HG03095 (cell line): Measurements from ENCODE around the gene TASP1.
"Not testable (repeated sequence)": the region's sequence is repeated elsewhere in the genome, so short reads cannot be mapped to it uniquely, and the experiment has no call there.

Experiments used
- ATAC-seq: cut with Tn5 transposase; IDR thresholded peaks from one replicate; pipeline ENCODE4 v1.9.1; 2021; ENCODE audit warnings: moderate library complexity; ENCODE audit not compliant: unreplicated experiment

Gene TASP1

DNA sequence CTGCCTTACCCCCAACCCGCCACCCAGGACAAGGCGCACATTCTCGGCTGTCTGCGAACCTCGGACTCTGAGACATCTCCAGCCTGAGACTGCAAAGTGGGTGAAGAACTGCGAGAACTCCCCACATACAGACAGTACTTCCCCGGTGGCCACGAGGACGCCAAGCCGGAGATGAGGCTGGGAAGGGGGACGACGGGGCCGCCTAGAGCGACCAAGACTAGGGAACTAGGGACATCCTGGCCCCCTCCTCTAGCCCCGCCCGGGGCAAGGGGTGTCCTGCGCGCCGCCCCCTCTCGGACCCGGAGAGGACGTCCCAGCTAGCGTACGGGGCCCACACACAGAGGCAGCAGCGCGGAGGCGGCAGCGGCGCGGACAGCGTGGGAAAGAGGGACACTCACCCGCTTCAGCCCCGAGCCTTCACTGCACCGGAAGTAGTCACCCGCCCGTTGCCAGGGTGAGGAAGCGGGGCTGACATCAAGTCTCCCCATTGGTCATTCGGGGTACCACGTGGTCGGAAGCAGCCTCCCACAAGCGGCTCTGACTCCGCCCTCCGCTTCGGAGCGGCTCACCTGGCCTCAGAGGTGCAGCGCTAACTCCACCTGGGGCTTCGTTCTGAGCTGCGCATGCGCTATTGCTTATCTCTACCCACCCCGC lies at the start of gene TASP1:
Gene TASP1 (minus strand): TSS at position 437 of the 654 bp plus-strand sequence. CDS start 8,854 bp downstream, outside the sequence.
- ATAC-seq: peak; percentile 100

- no peak for ATAC-seq
Observed at GRCh38 chr20:13687815-13688214, 49.1 kb upstream of the TASP1 start.

DNA sequence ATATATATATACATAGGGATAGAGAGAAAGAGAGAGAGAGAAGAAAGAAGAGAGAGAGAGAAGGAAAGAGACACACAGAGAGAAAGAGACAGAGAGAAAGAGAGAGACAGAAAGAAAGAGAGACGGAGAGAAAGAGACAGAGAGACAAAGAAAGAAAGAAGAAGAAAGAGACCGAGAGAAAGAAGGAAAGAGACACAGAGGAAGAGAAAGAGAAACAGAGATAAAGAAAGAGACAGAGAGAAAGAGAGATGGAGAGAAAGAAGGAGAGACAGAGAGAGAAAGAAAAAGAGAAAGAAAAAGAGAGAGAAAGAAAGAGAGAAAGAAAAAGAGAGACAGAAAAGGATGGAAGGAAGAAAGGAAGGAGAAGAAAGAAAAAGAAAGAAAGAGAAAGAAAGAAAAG lies 46.9 kb upstream of the TASP1 start:
- no peak for ATAC-seq

GRCh38 chr20:13684566-13685222 lies 46.0 kb upstream of the TASP1 start:
- ATAC-seq: peak; percentile 58

DNA sequence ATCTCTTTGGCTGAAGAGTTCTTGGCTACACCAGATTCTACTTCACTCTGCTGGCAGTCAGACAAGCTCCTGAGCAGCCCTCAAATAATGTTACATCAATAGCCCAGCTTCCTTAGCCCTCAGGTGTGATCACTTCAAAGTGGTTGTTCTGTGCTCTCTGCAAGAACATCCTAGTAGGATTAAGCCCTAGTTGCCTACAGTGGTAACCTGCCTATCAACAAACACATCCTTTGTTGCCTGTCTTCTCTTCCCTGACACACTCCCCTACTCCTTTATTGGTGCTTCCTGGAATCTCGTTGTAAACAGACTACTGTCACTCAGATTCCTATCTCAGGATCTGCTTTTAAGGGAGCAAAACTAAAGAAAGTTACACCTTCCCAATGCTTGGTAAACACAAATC lies 45.1 kb upstream of the TASP1 start:
- no peak for ATAC-seq

DNA sequence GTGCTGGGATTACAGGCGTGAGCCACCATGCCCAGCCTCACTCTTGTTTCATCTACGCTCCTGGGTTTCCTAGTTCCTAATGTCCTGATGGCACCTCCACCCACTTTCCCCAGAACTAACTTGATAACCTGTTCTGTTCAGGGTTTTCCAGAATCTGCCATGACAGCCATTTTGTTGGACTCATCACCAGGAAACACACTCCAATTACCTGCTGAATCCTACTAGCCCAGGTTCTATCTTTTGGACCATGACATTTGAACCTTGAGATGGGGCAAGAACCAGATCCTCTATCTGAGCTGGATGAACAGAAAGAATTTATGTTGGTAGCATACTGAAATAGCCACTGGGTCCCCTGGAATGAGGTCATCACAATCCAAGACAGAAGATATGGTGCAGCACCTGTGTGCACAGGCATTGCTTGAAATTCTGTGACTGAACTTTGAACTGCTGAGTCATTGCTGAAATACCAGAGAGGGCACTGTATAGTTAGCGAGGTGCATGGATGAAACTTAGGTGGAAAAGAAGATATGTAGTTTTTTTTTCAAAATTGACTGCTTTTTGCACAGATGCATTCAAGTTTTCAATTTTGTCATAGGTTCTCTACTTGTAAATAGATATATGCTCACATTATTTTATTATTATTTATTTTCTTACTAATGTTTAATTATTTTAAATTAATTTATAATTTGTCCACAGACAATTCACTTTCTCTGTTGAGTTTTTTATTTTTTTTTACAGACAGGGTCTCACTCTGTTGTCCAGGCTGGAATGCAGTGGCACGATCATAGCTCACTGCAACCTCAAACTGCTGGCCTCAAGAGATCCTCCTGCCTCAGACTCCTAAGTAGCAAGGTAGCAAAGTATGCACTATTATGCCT lies 42.8 kb upstream of the TASP1 start:
- ATAC-seq: peak; percentile 68

DNA sequence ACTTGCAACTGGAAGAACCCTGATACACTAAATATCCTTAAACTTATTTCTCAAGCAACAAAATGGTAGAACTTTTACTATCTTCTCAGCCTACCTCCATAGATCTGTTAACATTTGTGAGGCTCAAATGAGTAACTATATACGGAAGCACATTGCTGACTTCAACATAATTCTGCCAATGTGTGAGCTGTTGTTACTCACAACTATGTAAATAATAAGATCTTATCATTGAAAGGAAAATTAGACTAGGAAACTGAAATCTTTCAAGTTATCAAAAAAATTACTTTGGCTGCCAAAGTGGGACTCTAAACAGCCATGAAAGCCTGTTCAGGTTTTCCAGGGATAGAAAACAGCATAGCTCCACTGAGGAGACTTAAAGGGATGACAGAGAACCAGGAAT lies 40.2 kb upstream of the TASP1 start:
- ATAC-seq: no peak

GRCh38 chr20:13677241-13677640 lies 38.5 kb upstream of the TASP1 start:
- no peak for ATAC-seq

GRCh38 chr20:13676682-13677081 lies 38.0 kb upstream of the TASP1 start:
- no peak for ATAC-seq

DNA sequence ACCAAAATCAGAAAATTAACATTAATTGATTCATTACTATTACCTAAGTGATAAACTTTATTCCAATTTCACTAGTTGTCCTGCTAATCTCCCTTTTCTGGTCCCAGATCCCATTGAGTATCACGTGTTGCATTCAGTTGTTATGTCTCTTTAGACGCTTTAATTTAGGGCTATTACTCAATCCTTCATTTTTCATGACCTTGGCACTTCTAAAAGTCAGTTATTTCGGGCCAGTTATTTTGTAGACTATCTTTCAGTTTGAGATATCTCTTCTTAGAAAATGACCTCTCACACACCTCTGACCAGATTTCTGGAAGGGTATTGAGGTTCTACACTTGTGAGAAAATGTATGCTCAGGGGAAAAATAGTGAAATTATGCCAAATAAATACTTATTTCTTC lies 34.0 kb upstream of the TASP1 start:
- no peak for ATAC-seq

- ATAC-seq: no peak
Observed at GRCh38 chr20:13671916-13672378, 33.2 kb upstream of the TASP1 start.

DNA sequence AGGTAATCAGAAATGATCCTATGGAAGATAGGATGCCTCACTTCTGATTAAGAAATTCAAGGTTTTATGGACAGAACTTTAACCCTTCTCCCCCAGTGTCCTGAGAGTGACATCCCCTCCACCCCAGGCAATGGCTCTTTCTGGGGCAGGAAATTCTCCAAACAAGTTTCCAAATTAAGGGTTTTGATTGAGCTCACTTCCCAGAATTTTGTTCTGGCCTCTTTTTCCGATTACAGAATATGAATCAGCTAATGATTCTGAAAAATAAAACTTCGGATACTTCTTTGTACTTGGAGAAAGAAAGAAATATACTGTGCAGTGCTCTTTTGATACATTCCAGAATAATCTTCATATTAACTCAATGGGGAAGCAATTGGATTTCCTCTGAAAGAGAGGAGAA lies 32.8 kb upstream of the TASP1 start:
- ATAC-seq: no peak

DNA sequence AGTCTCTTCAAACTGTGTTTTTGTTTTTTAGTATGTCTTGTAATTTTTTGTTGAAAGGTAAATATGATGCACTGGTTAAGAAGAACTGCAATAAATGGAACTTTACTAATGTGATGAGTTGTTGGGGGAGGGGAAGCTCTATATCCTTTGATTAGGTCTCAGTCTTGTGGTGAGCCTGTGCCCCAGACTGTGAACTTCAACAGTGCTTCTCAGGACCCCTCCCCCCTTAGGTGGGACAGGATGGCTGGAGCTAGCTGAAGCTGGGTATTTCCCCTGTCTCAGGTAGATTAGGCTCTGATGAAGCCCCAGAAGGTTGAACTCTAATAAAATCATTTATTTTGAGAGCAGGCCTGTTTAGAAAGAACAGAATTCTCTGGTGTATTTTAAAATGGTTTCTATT lies 31.4 kb upstream of the TASP1 start:
- ATAC-seq: no peak

- ATAC-seq: no peak
Observed at GRCh38 chr20:13665709-13666395, 27.1 kb upstream of the TASP1 start.

DNA sequence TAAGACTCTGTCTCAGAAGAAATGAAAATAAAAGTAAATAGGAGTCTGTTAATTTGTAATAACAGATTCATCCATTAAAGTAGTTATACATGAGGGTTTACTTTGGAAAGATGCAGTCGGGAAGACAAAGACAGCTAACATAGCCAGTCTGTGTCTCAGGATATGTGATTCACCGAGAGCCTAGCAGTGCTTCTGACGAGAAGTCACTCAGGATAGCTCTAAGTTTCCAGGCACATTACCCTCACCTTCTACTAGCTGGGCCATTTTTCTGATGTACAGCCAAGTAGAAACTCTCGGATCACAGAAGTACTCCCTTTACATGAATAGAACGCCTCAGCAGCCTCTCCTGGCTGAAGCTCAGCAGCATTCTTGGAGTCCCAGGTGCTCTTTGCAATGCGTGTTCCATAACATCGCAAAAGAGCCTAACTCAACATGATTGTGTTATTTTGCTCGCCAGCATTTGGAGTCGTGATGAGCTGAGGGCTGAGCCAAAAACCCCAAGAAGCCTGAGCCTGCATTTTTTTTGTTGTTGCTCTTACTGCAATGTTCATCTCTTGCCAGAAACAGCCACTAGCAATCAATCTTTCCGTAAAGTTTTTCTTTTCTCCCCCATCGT lies 22.4 kb upstream of the TASP1 start:
- no peak for ATAC-seq

DNA sequence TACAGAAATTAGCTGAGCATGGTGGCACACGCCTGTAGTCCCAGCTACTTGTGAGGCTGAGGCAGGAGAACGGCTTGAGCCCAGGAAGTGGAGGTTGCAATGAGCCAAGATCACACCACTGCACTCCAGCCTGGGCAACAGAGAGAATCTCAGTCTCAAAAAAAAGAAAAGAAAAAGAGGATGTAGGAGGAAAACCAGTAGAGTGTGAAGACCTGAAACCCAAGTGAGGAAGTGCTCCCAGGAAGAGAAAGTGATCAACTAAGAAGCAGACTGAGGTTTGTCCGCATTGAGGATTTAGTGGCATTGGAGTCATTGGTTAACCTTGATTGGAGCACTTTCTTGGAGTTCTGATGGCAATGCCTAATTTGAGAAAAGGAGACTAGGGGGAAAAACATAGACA lies 20.6 kb upstream of the TASP1 start:
- ATAC-seq: peak; percentile 97

DNA sequence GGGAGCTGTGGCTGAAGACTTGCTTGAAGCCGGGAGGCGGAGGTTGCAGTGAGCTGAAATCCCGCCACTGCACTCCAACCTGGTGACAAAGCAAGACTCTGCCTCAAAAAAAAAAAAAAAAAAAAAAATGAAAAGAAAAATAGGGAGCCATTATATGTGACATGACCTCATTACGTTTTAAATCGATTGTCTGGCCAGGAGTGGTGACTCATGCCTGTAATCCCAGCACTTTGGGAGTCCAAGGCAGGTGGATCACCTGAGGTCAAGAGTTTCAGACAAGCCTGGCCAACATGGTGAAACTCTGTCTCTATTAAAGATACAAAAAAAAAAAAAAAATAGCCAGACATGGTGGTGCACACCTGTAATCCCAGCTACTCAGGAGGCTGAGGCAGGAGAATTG lies 19.3 kb upstream of the TASP1 start:
- not testable (repeated sequence) for ATAC-seq

- ATAC-seq: no peak
Observed at GRCh38 chr20:13656721-13657368, 18.1 kb upstream of the TASP1 start.

DNA sequence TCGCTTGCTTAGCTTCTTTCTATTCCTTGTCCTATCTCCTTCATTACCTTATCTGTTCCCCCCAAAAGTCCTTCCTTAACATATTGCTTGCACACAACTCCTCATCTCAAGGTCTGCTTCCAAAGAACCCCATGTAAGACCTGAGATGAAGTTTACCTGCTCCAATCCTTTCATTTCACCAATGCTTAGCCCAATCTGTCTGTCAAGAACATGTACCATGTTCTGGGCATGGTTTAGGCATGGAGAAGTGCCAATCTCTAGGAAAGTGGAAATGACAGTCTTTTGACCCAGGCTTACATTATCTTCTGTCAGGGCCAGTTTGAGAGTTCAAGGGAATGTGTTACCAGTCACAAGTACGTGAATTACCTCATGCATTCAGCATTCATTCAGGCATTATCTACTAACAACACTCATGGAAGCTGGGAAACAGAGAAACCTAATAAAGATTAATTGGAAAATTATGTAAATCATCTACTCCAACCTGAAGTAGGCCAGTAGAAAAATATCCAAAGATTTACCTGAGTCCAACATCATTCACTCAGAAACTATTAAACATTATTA lies 15.8 kb upstream of the TASP1 start:
- no peak for ATAC-seq

DNA sequence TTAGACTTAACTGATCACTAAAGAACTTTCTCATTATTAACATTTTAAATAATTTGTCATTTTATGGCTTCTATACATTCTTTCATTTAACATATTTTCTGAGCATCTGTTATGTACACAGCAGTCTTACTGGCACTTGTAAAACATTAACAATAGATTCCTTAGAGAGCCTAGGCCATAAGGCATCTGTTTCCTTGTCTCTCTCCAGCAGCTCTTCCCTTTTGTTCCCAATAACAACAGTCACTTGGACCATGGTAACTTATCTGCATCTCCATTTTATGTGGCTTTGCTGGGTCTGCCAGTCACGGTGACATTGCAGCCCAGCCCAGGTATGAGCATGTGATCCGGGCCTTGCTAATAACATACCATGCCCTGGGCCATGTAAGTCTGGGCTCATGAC lies 11.7 kb upstream of the TASP1 start:
- no peak for ATAC-seq
